Spinal cord (tissue), 10 donors: ENCODE measurements around the gene SKP1. TPM values are rescaled to one million over a fixed set of nuclear protein-coding genes. Genes with fewer than 3 reads are reported as not detected.

Experiments used
- DNase-seq, 6 donors: peaks; one replicate each; pipeline versions ENCODE4 v3.0.0 to v3.0.0-alpha.2; 2013 to 2015; ENCODE audit warnings: low spot score in 6 of 6, low read depth in 4 of 6
- H3K27ac ChIP-seq: one replicate; pipeline ENCODE4 v1.5.1; 2013; ENCODE audit warnings: low read depth, low read length, control low read depth
- H3K27me3 ChIP-seq: one replicate; pipeline ENCODE4 v1.6.1; 2013; ENCODE audit warnings: low read length; ENCODE audit not compliant: control insufficient read depth, insufficient read depth
- H3K36me3 ChIP-seq: one replicate; pipeline ENCODE4 v1.6.1; 2013; ENCODE audit warnings: low read length; ENCODE audit not compliant: control insufficient read depth, insufficient read depth
- H3K4me1 ChIP-seq: one replicate; pipeline ENCODE4 v1.6.1; 2013; ENCODE audit warnings: low read length; ENCODE audit not compliant: control insufficient read depth, insufficient read depth
- H3K4me3 ChIP-seq: one replicate; pipeline ENCODE4 v1.5.1; 2013; ENCODE audit warnings: low read depth, low read length, control low read depth
- H3K9me3 ChIP-seq: one replicate; pipeline ENCODE4 v1.6.1; 2013; ENCODE audit warnings: low read length; ENCODE audit not compliant: control insufficient read depth, insufficient read depth
- WGBS: methylation state at CpG from one replicate; pipeline ENCODE4 v1.1.5; 2013; ENCODE audit warnings: missing lambda C conversion rate; ENCODE audit not compliant: insufficient coverage; 5-methylcytosine and 5-hydroxymethylcytosine counted together
- polyA plus RNA-seq, 2 donors: library from polyadenylated mRNA; unstranded; fragments of 120-200 nt; gene quantifications; one replicate each; pipeline ENCODE4 v1.2.1, GENCODE V29; 2013; ENCODE audit not compliant: insufficient read length in 2 of 2
- small RNA-seq: library from RNA; depleted of rRNA; stranded (forward); fragments of <200 nt; gene quantifications from one replicate; pipeline ENCODE3, GENCODE V24; 2014; ENCODE audit warnings: low replicate concordance
- total RNA-seq, 2 donors: library from RNA; depleted of rRNA in 1 of 2; stranded (reverse); fragments of 120-200 nt in 1 of 2; fragments of >200 nt in 1 of 2; gene quantifications; one replicate each; pipeline versions ENCODE4 v1.2.3 to v1.2.4, GENCODE V29; 2013 to 2014
- donor health status: healthy.

Gene SKP1
- total and polyA plus RNA-seq, 4 donors, result 355 to 859 (median 596) TPM

- 87% methylated on average over 3 of the region's 11 CpGs for WGBS
- no peaks in the 10 kb centered on the region for H3K36me3 ChIP-seq
- H3K27me3 ChIP-seq, result peaks cover 2% of the 10 kb centered on the region
- H3K4me1 ChIP-seq, result peaks cover 37% of the 10 kb centered on the region
- no peak overlapping the region for H3K27ac ChIP-seq
- no peak overlapping the region for H3K4me3 ChIP-seq
- DNase-seq, result no peak
- no peaks in the 10 kb centered on the region for H3K9me3 ChIP-seq
Observed at GRCh38 chr5:134103998-134104654, 72.6 kb downstream of the SKP1 start.

GRCh38 chr5:134103397-134103796 lies 73.4 kb downstream of the SKP1 start:
- WGBS, result 66% methylated on average over 8 of the region's 9 CpGs
- no peak overlapping the region for H3K4me3 ChIP-seq
- no peak for DNase-seq
- H3K27me3 ChIP-seq, result peaks cover 2% of the 10 kb centered on the region
- H3K27ac ChIP-seq, result no peak overlapping the region
- H3K36me3 ChIP-seq, result no peaks in the 10 kb centered on the region
- no peaks in the 10 kb centered on the region for H3K9me3 ChIP-seq
- peaks cover 39% of the 10 kb centered on the region for H3K4me1 ChIP-seq

GRCh38 chr5:134101686-134102439 lies 74.9 kb downstream of the SKP1 start:
- H3K9me3 ChIP-seq, result no peaks in the 10 kb centered on the region
- peaks cover 45% of the 10 kb centered on the region for H3K4me1 ChIP-seq
- no peak overlapping the region for H3K27ac ChIP-seq
- H3K4me3 ChIP-seq, result no peak overlapping the region
- WGBS, result 21% methylated on average over 12 of the region's 20 CpGs
- H3K36me3 ChIP-seq, result no peaks in the 10 kb centered on the region
- DNase-seq, result peak; percentile 53 to 88 (median 78)
- H3K27me3 ChIP-seq, result peaks cover 2% of the 10 kb centered on the region

- Histone ChIP-seq H3K4me1 (peaks cover 52% of the 10 kb centered on the region), H3K36me3 (no peaks in the 10 kb centered on the region), H3K27ac (no peak overlapping the region), H3K4me3 (no peak overlapping the region), H3K27me3 (peaks cover 2% of the 10 kb centered on the region), H3K9me3 (no peaks in the 10 kb centered on the region)
- DNase-seq, result peak in 1 of 6 donors; percentile 43
- WGBS, result 63% methylated on average over 10 of the region's 10 CpGs
Observed at GRCh38 chr5:134100283-134101091, 76.3 kb downstream of the SKP1 start.

GRCh38 chr5:134099939-134100282 lies 76.8 kb downstream of the SKP1 start:
- Histone ChIP-seq H3K27me3 (peaks cover 2% of the 10 kb centered on the region), H3K4me3 (no peak overlapping the region), H3K4me1 (peaks cover 52% of the 10 kb centered on the region), H3K9me3 (no peaks in the 10 kb centered on the region), H3K36me3 (no peaks in the 10 kb centered on the region), H3K27ac (no peak overlapping the region)
- DNase-seq, result no peak
- no CpG with 5 or more reads among the region's 2 CpGs for WGBS

GRCh38 chr5:134099288-134099872 lies 77.4 kb downstream of the SKP1 start:
- peaks cover 2% of the 10 kb centered on the region for H3K27me3 ChIP-seq
- 86% methylated on average over 7 of the region's 11 CpGs for WGBS
- H3K27ac ChIP-seq, result no peak overlapping the region

More at GRCh38 chr5:134099288-134099872, 77.4 kb downstream of the SKP1 start:
- peaks cover 52% of the 10 kb centered on the region for H3K4me1 ChIP-seq
- no peaks in the 10 kb centered on the region for H3K9me3 ChIP-seq
- H3K4me3 ChIP-seq, result no peak overlapping the region
- no peaks in the 10 kb centered on the region for H3K36me3 ChIP-seq
- DNase-seq, result no peak

Small RNA genes within 50 kb of the gene (small RNA-seq; reads per million reads assigned to genes)
- not detected for gene MIR3661

Other genes with a start within 250 kb of the SKP1 start
- gene C5orf15, start 208.3 kb downstream of the SKP1 start, total RNA-seq, result 100 to 1,000 TPM in 1 of 2 donors, 10 to 100 TPM in 1; 98.5 to 119 TPM
- gene C5orf15, start 208.3 kb downstream of the SKP1 start, polyA plus RNA-seq, result 10 to 100 TPM; 54.6 to 64.3 TPM
- 100 to 1,000 TPM; 180 to 211 TPM for gene VDAC1, start 172.0 kb downstream of the SKP1 start, total RNA-seq
- gene VDAC1, start 172.0 kb downstream of the SKP1 start, polyA plus RNA-seq, result 100 to 1,000 TPM; 225 to 230 TPM
- 1 to 10 TPM in 1 of 2 donors, under 1 TPM in 1; 0.79 to 6.2 TPM for gene TCF7, start 62.3 kb downstream of the SKP1 start, total RNA-seq
- 1 to 10 TPM; 7.5 to 9.4 TPM for gene TCF7, start 62.3 kb downstream of the SKP1 start, polyA plus RNA-seq
- gene PPP2CA, start 49.1 kb upstream of the SKP1 start, total RNA-seq, result 100 to 1,000 TPM in 1 of 2 donors, 10 to 100 TPM in 1; 94.1 to 134 TPM
- gene PPP2CA, start 49.1 kb upstream of the SKP1 start, polyA plus RNA-seq, result 100 to 1,000 TPM; 323 to 325 TPM
- 1 to 10 TPM; 7.8 TPM for gene CDKL3, start 190.2 kb upstream of the SKP1 start, total RNA-seq
- gene CDKL3, start 190.2 kb upstream of the SKP1 start, polyA plus RNA-seq, result 10 to 100 TPM in 1 of 2 donors, 1 to 10 TPM in 1; 8.1 to 12.0 TPM
- 10 to 100 TPM; 20.8 to 79.5 TPM for gene UBE2B, start 194.6 kb upstream of the SKP1 start, total RNA-seq
- 100 to 1,000 TPM; 113 to 123 TPM for gene UBE2B, start 194.6 kb upstream of the SKP1 start, polyA plus RNA-seq
- 10 to 100 TPM; 42.6 to 48.1 TPM for gene CDKN2AIPNL, start 234.9 kb upstream of the SKP1 start, total RNA-seq
- gene CDKN2AIPNL, start 234.9 kb upstream of the SKP1 start, polyA plus RNA-seq, result 10 to 100 TPM; 54.0 to 69.3 TPM